Fibroblast of skin of left biceps (primary cell): Measurements from ENCODE around the gene MYEF2.

Experiments
- DNase-seq, 2 experiments: peaks; one replicate each; pipeline ENCODE4 v3.0.0-alpha.2; 2013; ENCODE audit warnings: low read depth in 2 of 2

Gene MYEF2

DNA sequence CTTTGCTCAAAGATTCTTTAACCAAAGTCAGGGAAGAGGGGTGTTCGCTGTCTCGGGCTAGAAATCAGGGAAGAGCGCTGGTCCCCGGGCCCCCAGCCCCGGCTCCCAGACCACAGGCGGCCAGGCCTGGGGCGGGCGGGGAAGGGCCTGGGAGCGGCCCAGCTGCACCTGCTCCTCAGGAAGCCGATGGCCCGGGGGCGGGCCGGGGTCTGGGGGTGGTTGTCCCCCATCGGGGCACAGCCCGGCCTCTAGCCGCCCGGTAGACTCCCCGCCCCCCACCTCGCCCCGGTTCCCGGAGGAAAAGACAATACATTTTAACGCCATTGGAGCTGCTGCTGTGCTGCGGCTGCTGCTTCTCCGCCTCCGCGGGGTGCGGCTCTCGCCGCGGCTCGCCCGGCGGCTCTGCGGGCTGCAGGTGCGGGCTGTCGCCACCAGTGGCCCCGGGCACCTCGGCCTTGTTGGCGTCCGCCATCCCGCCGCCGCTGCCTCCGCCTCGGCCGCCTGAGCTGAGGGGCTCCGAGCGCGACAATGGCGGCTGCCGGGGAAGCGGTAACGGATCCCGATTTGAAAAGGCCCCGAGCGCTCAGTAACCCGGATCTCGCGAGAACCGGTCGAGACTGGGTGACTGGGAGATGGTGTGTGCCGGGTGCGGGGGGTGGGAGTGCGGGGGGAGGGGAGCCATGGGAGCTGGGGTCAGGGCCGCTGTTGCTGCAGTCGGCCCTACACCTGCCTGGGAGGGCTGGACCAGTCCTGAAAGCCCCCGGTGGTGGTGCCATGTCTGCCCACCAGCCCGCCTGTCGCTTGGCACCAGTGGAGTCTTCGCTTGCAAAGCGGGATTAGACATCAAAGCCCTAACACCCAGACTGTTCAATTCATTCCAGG lies at the start of gene MYEF2:
Gene MYEF2, minus strand, starts transcription at position 530 of the 882 bp plus-strand sequence. Its CDS starts 58 bp downstream, at position 472.
- peak; percentile 18 to 28 for DNase-seq

DNA sequence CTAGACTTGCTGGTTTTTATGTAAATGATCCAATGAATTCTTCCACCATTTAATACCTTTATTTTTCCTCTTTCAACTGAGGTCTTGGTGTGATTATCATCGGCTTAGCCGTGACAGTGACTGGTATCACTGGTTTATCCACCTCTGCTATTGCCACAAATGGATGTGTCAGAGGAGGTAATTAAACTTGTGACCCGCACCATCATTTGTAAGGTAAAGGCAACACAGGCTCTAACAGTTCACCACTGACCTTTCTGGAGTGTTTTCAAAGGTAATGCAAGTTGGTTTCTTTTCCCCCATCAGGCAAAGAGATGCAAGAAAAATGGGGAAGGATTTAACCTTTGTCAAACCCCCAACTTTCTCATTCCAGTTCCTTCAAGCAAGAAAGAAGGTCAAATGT lies 47.7 kb upstream of the MYEF2 start:
- no peak for DNase-seq

GRCh38 chr15:48222627-48223026 lies 44.5 kb upstream of the MYEF2 start:
- DNase-seq = no peak

DNA sequence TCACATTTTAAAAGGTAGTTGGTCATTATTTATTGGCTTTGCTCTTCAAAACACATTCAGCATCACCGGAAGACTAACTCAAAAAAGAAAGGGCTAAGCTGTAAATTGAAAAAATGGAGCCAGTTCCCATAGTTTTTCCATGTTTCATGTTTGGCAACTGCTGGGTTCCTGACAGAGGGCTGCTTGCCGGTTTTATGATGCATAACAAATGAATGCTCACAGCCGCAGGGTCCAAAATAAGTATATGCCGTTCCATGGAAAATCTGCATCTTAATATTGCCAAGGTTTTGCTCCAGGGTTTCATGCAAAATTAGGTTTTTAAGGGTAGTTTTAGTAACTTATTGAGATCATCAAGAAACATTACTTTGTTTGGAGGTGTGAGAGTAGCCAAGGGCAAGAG lies 43.8 kb upstream of the MYEF2 start:
- DNase-seq = no peak

GRCh38 chr15:48221261-48221660 lies 43.2 kb upstream of the MYEF2 start:
- no peak for DNase-seq

DNA sequence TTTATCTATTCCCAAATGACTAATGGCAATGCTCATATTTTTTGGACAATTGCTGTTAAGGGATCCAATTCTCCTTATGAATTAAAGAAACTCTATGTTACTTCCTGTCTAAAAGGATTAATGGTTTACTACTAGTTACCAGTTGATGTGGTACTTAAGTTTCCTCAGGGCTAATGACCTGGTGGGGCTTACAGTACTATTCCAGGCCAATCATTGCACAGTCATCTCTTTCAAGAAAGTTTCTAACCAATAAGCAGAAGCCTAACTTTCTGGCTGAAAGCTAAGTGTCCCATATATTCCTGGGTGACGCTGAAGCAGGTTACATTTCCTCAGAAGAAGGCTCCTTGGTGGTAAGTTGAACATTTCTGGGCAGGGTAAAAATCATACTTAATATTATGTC lies 27.9 kb upstream of the MYEF2 start, which contains the start of gene SLC12A1:
Gene SLC12A1, plus strand, starts transcription at position 322 of the 400 bp plus-strand sequence. CDS start 1,418 bp downstream, outside the sequence.
- DNase-seq = no peak

DNA sequence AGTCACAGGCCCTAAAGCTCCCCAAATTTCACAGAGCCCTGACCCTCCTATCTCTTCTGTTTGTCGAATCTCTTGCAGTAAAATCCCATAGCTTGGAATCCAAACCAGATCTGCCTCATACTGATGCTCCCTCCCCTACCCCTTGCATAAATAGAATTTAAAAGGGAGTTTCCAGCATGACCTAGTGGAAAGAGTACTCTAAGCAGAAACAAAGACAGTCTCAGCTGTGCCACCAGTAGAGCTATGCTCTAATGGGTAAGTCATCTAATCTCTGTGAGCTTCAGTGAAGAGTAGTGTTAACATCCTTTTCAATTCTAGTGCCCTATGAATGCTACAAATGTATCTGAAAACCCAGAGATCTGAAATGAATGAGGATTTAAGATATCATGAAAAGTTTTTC lies 24.0 kb upstream of the MYEF2 start:
- DNase-seq = no peak

DNA sequence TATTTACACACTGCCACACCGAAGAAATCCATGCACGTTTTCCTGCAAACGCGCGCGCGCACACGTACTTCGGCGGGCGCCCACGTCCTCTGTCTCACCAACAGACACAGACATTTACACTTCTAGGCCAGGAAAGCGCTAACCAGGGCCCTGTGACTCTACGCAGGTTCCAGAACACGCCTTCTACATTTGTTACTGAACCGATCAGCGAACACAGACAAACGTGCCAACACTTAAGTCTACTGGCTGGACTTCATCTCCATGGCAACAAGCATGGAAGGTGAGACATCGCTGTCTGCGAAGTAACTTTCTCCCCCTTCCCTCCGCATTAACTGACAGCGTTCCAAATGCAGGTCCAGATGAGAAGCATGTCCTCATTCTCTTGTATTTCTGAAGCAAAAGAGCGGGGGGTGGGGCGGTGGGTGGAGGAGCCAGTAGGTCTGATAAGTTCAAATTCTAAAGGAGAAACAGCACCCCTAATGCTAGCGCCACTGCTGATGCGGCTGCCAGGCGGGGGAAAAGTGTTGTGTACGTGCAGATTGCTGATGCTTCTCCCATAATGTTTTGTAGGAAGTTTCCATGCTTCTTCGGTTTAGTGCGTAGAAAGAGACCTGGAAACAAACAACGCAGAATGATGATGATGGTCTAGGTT lies 13.6 kb upstream of the MYEF2 start, which contains the start of gene CTXN2:
Gene CTXN2, plus strand, starts transcription at position 92 of the 652 bp plus-strand sequence. CDS start 9,636 bp downstream, outside the sequence.
- no peak for DNase-seq

GRCh38 chr15:48190932-48191573 lies 13.0 kb upstream of the MYEF2 start:
- DNase-seq = peak; percentile 26 to 29

DNA sequence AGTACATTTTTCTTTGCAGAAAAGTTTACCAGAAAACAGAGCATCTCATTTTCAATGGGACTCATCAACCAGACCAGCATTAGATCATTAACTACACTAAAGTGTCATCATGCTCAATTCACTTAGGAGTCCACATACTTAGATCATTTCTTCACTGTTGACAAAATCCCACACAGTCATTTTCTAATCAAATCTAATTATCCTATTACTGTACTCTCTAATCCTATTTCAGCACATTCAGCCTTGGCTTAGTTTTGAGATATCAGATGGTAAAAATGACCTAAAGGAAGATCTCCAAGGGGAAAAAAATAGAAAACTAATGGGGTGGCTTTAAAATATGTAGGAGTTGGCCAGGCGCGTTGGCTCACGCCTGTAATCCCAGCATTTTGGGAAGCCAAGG lies 8.2 kb upstream of the MYEF2 start:
- DNase-seq = no peak

DNA sequence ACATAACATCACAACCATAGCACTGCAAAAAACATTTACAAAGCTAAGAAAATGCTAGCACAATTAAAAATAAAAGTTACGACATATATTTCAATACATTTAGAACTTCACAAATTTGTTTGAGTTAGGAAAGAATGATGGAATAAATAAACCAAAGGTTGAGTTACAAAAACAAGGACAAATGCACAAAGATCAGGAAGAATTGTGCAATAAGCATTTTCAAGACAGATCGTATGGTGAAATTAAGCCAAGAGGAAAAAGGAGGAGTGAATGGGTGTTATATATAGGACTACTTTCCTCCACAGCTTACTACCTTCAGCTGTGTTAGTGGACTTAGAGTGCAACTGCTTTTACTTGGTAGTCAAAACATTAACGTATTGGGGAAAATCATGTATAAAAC lies 7.4 kb upstream of the MYEF2 start:
- no peak for DNase-seq

DNA sequence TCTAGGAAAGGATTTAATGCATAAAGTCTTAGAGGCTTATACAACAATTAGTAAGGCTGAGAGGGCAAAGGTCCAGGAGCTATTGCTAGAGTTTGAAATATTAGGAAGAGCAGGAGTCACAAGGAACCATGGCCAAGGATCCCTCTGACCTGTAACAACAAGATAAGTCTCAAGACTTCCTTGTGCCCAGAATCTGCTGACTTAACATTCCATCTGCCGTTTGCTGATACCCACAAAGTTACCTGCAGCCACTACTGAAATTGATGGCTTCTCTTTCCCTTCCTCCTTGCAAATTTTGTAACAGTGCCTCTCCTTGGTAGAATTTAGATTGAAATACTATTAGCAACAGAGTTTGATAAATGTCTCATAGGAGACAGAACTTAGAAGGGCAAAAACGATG lies 4.7 kb upstream of the MYEF2 start:
- no peak for DNase-seq

DNA sequence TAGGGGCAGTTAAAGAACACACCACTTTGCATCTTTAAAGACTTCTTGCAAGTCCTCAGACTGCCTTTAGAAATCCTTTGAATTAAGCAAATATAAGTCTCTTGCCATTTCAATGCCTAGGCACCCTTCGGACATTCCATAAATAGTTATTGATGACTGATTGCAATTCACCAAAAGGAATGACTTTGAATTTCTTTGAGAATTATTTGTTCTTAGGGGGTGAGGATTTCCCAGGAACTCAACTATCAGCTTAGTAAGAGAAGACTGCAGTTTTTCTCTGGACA lies 495 bp upstream of the MYEF2 start:
- no peak for DNase-seq

- no peak for DNase-seq
These were observed 721 bp downstream of the MYEF2 start for GRCh38 chr15:48177383-48177765.

DNA sequence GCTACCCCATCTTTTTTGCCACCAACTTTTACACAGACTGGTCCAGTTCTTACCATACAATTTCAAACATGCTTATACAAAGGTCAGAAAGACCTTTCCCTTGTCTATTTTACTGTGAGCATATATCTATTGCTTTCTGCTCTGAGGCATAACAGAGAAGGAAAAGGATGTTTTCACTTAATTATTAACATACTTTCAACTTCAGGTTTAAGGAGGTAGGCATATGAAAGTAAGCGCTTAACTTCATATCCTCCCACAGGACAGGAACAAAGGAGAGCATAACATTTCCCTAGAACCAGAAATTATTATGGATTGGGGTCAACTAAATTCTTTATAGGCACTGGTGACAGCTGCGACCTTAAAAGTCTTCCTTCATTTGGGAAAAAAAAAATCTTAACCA lies 1.1 kb downstream of the MYEF2 start:
- DNase-seq = no peak

GRCh38 chr15:48176112-48176511 lies 2.0 kb downstream of the MYEF2 start:
- DNase-seq = no peak

DNA sequence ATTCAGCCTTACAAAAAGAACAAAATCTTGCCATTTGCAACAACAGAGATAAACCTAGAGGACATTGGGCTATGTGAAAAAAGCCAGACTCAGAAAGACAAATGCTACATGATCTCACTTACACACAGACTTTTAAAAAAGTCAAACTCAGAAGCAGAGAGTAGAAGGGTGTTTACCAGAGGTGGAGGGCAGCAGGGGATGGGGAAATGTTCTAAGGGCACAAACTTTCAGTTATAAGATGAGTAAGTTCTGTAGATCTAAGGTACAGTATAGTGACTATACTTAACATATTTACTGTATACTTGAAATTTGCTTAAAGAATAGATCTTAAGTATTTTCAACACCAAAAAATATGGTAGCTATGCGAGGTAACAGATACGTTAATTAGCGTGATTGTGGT lies 3.0 kb downstream of the MYEF2 start:
- DNase-seq = no peak

DNA sequence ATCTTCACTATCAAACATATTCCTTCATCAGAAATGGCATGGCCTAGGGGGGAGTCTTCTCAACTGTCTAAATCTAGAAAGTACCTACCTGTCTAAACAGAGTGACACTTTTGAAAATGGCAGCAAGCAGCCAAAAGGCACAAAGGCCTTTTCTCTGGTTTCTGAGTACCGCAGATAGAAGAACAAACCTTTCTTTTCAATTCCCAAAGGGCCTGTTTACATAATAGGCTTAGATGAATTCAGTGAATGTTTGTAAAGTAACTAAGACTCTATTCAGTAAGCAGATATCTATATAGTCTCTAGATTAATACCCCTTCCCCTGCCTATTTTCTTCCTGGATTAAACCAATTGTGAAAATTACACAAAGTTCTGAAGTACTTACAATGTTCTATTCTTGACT lies 7.1 kb downstream of the MYEF2 start:
- no peak for DNase-seq

DNA sequence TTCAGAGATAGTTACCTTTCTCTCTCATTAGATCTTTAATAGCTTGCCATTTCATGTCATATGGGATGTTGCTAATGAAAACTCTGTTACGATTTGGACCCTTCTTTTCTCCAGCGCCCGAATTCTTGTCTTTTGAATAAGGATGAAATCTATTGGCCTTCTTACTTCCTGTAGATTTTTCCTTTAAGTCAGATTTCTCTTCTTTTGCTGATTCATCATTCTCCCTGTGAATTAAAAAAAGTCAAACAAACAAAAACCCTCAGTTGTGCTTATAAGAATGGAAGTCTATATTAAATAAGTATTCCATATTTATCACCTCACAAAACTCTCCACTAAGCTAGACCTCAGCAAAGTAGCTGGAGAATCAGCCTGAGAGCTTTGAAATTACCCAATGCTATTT lies 9.5 kb downstream of the MYEF2 start:
- DNase-seq = no peak

DNA sequence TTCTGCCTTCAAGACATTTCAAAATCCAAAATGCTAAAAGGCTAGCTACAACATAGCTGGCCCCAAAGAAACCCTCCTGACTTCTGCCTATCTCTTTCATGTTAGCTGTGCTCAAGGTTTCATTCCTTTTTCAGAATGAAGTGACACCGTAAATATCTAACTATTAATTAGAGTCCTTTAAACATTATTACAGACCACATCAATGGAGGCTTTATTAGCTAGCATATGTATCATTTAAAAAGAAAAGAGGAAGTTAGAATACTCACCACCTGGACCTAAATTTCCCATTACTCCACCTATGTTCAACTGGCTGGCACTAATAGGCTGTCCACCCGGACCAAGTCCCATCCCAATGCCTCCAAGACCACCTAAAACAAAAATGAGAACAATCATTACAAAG lies 24.6 kb downstream of the MYEF2 start:
- DNase-seq = no peak

GRCh38 chr15:48149858-48150257 lies 28.2 kb downstream of the MYEF2 start:
- DNase-seq = peak; percentile 31 to 44

- DNase-seq = no peak
These were observed 30.7 kb downstream of the MYEF2 start for GRCh38 chr15:48147358-48147757.

DNA sequence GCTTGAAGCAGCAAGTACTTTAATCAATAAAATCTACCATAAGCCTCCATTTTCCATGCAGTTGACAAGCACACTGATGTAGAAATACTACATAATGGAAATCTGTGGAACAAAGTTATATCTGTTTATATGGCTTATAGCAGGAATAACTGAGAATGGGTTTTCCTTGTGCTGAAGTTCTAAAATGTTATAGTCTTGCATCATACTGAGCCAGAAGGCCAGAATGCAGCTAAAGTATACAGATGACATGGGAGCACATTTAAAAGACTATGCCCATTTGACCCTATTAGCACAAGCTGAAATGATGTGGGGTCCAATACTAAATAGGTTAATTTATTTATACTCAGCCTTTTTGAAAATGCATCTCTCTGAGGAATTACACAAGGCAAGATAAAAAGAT lies 32.2 kb downstream of the MYEF2 start:
- DNase-seq = no peak
